NCI-H526 treated with DMSO at 0.1 percent for 48 hours (cell line): ENCODE data around the gene SERINC4.
"Not testable (repeated sequence)": the region's sequence is repeated elsewhere in the genome, so short reads cannot be mapped to it uniquely, and the experiment has no call there.

ENCODE experiments used
- DNase-seq: peaks from one replicate; lab custom pipeline; 2025; lab: John Stamatoyannopoulos, UW

Gene SERINC4

DNA sequence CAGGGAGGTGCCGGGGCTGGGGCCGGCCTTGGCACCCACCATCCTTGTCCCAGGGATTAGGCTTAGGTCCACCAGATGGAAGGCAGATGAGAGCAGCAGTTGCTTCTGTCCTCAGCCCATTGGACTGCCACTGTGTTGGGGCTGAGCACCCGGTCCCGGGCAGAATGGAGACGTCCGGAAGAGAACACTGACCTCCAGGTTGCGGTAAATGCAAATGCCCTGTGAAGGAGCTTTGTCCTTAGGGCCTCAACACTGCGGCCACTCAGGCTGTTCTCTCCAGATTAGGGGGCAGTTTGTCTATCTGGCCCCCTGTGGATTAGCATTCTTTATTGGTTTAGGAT, at the start of gene SERINC4:
TSS of gene SERINC4 (minus strand) at position 276 of the 341 bp plus-strand sequence. CDS start at position 42, 234 bp downstream.
- no peak for DNase-seq

DNA sequence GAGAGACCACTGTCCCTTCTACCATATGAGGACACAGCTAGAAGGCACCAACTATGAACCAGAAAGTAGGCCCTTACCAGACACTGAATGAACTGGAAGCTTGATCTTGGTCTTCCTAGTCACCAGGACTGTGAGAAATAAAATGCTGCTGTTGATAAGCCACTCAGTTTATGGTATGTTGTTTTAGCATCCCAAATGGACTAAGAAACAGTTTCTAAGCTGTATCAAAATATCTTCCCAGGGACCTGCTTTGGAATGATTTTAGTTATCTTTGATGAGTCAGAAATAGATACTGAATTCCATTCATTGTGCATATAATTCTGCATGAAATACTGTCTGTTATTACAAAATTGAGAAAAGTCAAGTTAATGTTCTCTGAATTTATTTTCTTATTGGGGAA, 45.4 kb upstream of the SERINC4 start:
- no peak for DNase-seq

DNA sequence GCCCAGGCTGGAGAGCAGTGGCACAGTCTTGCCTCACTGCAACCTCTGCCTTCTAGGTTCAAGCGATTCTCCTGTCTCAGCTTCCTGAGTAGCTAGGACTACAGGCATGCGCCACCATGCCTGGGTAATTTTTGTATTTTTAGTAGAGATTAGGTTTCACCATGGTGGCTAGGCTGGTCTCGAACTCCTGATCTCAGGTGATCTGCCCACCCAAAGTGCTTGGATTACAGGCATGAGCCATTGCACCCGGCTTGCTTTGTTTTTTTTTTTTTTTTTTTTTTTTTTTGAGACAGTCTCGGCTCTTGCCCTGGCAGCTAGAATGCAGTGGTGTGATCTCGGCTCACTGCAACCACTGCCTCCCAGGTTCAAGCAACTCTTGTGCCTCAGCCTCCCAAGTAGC, 32.5 kb upstream of the SERINC4 start:
- not testable (repeated sequence) for DNase-seq

DNA sequence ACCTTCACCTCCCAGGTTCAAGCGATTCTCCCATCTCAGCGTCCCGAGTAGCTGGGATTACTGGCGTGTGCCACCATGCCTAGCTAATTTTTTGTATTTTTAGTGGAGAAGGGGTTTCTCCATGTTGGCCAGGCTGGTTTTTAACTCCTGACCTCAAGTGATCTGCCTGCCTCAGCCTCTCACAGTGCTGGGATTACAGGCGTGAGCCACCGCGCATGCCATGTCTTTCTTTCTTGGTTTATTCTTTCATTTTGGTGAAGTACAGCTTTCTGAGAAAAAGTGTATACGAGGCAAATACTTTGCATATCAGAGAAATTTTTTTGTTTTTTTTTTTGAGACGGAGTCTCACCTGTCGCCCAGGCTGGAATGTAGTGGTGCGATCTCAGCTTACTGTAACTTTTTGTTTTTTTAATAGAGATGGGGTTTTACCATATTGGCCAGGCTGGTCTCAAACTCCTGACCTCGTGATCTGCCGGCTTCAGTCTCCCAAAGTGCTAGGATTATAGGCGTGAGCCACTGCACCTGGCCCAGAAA, 31.6 kb upstream of the SERINC4 start:
- DNase-seq = not testable (repeated sequence)

DNA sequence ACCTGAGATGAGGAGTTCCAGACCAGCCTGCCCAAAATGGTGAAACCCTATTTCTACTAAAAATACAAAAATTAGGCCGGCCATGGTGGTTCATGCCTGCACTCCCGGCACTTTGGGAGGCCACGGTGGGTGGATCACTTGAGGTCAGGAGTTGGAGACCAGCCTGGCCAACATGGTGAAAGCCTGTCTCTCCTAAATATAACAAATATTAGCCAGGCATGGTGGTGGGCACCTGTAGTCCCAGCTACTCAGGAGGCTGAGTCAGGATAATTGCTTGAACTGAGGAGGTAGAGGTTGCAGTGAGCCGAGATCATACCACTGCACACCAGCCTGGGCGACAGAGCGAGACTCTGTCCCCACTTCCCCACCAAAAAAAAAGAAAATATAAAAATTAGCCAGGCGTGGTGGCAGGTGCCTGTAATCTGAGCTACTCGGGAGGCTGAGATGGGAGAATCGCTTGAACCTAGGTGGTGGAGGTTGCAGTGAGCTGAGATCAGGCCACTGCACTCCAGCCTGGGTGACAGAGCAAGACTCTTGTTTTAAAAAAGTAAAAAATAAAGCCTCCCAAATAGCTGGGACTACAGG, 30.8 kb upstream of the SERINC4 start:
- DNase-seq = not testable (repeated sequence)

DNA sequence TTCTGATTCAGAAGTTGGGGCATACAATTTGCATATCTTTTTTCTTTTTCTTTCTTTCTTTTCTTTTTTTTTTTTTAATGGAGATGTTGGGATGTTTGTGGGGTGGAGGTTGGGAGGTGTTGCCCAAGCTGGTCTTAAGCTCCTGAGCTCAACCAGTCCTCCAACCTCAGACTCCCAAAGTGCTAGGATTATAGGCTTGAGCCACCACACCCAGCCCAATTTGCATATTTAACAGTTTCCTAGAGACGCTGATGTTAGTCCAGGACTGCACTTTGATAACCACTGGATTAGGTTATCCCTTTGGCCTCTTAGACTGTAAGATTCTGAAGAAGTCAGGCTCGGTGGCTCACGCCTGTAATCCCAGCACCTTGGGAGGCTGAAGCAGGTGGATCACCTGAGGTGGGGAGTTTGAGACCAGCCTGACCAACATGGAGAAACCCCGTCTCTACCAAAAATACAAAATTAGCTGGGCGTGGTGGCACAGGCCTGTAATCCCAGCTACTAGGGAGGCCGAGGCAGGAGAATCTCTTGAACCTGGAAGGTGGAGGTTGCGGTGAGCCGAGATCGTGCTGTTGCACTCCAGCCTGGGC, 30.0 kb upstream of the SERINC4 start:
- not testable (repeated sequence) for DNase-seq

DNA sequence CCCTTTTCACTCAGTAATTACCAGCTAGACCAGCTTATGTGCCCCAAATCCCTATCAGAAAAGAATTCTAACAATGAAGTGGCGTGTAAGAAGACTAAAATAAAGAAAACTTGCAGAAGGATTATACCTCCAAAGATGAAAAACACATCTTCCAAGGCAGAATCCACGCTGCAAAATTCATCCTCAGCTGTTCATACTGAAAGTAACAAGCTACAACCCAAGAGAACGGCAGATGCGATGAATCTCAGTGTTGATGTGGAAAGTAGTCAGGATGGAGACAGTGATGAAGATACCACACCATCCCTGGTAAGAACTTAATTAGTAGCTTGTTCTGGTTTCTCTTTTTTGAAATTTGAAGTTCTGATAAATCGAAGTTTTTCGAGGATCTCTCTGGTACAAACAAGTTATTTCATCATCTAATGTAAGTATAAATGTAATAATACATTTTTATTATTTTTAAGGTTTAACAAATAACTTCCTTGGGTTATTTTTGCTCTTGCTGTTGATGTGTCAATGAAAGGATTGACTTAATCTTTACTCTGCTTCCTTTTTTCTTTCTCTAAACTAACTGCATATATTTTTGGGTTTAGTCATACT, 28.1 kb upstream of the SERINC4 start:
- peak; percentile 14 for DNase-seq

DNA sequence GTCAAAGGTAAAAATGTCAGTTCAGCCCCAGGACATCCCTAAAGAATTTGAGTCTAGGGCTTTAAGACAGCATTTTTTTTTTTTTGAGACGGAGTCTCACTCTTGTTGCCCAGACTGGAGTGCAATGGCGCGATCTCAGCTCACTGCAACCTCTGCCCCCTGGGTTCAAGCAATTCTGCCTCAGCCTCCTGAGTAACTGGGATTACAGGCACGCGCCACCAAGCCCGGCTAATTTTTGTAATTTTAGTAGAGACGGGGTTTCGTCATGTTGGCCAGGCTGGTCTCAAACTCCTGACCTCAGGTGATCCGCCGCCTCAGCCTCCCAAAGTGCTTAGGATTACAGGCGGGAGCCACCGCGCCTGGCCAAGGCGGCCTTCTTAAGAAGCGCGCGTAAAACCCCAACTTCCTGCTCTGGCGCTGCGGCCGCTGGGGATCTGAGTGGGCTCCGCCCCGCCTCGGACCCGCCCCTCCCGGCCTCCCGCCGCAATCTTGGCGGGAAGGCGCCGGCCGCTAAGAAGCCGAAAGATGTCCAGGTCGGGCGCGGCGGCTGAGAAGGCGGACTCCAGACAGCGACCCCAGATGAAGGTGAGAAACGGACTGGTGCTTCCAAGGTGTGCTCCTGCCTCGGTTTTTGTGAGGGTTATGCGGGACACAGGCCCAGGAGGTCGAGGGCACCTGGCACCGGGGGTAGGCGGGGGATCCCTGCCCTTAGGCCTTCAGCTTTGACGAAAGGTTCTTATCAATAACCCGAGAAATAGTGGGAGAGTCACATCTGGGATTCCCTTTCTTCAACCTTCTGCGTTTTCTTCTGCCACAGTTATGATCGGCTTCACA, 26.7 kb upstream of the SERINC4 start, which contains the start of gene WDR76:
TSS of gene WDR76 (plus strand) at position 495 of the 834 bp plus-strand sequence. CDS start at position 526, 31 bp downstream.
- DNase-seq = peak; percentile 74

DNA sequence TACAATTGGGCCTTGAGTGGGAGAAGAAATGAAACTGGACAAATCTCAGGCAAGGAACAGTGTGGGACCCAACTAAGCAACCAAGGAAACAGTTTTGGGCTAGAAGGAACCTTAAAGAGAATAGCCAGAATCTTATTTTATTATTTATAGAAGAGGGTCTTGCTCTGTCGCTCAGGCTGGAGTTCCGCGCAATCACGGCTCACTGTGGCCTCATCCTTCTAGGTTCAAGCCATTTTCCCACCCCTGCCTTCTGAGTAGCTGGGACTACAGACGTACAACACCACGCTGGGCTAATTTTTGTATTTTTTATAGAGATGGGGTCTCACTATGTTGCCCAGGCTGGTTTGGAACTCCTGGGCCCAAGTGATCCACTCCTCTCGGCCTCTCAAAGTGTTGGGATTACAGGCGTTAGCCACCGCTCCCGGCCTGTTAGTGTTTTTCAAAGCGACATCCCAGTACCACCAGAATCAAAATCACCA, 26.0 kb upstream of the SERINC4 start:
- no peak for DNase-seq

DNA sequence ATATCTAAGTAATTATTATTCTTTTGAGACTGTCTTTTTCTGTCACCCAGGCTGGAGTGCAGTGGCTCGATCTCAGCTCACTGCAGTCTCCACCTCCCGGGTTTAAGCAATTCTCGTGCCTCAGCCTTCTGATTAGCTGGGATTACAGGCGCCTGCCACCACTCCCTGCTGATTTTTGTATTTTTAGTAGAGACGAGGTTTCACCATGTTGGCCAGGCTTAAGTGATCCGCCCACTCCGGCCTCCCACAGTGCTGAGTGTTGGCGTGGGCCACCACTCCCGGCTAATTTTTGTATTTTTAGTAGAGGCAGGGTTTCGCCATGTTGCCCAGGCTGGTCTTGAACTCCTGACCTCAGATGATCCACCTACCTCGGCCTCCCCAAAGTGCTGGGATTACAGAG, 25.3 kb upstream of the SERINC4 start:
- not testable (repeated sequence) for DNase-seq

DNA sequence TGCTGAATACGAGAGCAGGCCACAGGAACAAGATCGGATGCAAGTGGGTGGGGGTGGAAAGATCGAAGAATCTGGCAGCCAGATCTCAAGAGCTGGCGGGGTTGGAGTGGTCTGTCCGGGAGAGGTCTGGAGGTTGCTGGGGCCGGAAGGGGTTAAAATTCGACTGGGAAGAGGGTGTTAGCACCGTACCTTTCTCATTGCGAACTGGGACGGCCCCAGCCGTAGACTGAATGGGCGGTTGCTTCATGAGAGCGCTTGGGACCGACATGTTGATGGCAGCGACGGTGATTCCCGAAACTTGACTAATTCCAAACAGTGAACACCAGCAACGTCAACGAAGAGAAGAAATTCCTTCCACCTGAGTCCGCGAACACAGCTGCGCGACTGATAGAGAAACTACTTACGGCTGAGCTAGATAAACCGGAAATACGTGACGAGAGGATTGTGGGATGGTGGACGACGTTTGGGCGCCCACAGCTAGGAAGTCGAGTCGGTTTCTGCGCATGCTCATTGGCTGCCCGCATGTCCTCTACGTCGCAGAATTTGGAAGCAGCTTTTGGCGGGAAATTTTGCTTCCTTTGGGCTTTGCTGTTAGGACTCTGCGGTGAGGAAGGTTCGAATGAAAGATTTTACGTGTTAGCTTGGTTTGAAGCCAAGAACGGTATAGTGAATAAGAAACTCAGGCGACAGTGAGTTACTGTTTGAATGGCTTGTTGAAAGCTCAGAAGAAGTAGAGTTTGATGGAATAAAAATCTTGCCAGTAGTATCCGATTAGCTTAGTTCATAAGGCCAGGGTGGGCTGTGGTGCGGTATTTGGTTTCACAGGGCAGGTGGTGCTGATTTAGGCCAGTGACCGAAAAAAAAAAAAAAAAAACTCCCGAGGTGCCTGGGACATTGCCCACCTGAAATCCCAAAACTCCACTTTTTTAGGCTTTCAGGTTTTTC, 24.6 kb upstream of the SERINC4 start, which contains the start of gene MFAP1:
TSS of gene MFAP1 (minus strand) at position 389 of the 945 bp plus-strand sequence. CDS start at position 268, 121 bp downstream.
- DNase-seq = peak; percentile 98

DNA sequence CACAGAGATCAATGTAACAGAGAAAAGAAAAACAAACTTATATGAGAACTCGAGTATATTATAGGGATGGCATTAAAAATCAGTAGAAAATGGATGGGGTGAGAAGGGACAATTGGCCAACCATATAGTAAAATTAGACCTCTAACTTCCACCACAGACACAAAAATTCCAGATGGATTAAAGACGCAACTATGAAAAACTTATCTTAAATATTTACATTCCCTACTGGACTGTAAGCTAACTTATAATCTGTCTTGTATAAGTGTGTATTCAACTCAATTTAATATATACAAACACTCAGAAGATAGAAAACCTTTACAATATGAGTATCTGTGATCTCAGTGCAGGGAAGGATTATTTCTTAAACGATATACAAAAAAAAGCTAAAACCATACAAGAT, 21.5 kb upstream of the SERINC4 start:
- no peak for DNase-seq

DNA sequence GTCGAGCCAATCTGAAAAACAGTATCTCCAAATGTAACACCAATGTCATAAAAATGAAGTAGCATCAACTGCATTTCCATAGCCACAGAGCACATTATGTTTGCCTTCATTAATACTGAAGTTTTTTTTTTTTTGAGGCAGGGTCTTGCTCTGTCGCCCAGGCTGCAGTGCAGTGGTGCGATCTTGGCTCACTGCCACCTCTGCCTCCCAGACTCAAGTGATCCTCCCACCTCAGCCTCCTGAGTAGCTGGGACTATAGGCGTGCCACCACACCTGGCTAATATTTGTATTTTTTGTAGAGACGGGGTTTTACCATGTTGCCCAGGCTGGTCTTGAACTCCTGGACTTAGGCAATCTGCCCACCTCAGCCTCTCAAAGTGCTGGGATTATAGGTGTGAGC, 15.0 kb upstream of the SERINC4 start:
- DNase-seq = not testable (repeated sequence)

DNA sequence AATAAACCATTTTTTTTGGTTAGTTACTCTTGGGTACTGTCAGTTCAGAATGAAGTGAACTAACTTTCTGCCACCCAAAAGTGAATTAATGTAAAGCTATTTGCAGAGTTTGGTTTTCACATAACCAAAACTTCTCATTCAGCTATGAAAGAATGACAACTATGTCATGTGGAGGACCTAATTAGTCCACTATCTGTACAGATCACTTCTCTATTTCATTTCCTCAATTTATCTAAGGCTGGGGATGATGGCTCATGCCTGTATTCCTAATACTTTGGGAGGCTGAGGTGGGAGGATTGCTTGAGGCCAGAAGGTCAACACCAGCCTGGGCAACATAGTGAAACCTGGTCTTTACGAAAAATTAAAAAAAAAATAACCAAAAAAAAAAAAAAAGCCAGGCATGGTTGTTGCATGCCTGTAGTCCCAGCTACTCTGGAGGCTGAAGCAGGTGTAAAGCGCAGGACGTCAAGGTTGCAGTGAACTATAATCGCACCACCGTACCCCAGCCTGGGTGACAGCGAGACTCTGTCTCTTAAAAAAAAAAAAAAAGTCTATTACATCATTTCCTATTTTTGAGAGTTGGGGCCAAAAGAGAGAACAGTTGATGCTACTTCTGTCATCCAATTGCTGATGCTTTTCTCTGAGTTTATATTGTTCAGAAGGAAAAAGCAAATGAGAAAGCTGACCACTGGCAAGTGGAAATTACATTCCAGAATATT, 9.1 kb upstream of the SERINC4 start:
- DNase-seq = no peak

DNA sequence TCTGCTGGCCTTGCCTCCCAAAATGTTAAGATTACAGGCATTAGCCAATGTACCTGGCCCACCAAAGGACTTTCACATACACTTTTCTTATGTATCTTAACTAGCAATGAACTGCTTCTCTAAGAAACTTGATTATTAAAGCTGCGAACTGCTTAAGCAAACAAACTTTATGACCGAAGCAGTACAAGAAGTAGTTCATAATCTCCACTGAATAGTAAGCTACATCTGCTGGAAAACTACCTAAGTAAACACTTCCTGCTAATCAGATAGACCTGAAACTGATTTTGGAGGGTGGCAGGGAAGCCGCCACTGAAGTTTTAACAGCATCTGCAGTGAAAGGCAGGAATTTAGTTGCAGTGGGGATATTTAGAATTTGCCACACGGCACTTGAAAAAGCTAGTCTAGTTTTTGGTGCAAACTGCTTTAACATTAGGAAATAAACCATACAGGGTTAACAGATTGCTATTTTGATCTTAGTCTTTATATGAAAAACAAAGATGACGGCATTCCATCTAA, 8.5 kb upstream of the SERINC4 start:
- no peak for DNase-seq

DNA sequence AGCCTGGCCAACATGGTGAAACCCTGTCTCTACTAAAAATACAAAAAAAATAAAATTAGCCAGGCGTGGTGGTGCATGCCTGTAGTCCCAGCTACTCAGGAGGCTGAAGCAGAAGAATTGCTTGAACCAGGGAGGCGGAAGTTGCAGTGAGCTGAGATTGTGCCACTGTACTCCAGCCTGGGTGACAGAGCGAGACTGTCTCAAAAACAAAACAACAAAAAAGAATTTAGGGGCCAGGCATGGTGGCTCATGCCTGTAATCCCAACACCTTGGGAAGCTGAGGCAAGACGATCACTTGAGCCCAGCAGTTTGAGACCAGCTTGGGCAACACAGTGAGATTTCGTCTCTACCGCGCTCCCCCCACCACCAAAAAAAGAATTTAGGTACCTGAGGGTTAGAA, 2.7 kb upstream of the SERINC4 start:
- DNase-seq = not testable (repeated sequence)

DNA sequence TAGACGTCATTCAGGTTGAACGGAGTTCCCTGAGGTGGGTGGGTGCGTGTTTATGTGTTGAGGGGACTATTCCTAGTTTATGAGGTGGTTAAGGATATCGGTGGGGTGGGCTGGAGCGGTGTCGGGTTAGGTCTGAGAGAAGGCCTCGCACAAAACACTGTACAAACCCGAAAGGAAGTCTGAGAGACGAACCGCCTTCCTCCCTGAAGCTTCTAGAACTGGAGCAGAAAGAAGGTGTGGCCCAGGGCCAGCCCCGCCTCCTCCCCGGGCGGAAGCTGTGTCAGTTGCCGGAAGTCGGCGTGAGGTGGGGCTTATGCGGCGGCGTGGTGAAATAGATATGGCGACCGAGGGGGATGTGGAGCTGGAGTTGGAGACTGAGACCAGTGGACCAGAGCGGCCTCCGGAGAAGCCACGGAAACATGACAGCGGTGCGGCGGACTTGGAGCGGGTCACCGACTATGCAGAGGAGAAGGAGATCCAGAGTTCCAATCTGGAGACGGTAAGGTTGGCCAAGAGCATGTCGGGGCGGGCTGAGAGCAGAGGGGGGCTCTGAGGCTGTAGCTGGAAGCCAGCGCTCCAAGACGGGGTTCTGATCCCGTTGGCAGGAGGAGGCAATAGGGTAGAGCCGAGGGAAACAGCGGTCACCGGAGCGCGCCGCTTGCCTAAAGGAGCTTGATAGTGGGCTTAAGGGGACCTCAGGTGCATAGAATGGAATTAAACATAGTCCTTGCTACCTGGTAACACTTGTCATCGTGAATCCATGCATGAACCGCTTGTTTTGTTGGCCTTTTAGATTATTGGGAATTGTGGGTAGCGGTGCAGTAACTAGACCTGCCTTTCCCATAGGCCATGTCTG, 494 bp upstream of the SERINC4 start, which contains the start of gene HYPK:
TSS of gene HYPK (plus strand) at position 314 of the 856 bp plus-strand sequence. CDS start at position 338, 24 bp downstream.
- peak; percentile 75 for DNase-seq

DNA sequence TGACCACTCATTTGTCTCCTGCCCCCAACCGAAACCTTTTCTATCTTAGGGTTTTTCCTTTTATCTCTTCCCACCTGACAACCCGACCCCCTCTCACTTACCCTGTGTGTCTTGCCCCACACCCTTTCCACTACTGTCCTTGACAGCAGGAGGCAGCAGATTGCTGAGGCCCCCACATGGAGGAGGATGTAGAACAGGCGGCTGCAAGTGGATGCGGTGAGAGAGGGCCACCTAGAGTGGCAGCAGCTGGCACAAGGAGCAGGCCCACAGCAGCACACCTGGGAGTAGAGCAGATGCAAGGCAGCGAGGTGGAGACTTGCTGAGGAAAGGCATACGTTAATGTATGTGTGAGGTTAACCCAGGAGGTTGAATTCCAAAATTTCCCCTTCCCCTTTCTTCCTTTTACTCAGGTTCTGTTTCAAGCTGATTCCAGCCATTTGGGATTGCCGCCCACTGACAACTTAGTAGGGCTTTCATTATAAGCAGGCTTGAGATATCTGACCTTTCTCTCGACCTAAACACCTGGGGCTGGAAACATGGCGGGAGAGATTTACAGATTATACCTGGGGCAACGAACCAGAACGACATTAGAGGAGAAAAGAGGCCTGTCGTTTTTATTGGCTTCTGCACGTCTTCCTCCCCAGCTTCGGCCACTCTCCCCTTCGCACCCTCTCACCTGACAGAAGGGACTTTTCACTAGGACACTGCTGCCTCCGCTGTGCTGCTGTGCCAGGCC, 643 bp downstream of the SERINC4 start:
- DNase-seq = peak; percentile 13
